CD4-positive, alpha-beta T cell (primary cell): Measurements from ENCODE around the gene GTSE1. TPM values are rescaled to one million over a fixed set of nuclear protein-coding genes. Genes with fewer than 3 reads are reported as not detected.
A peak's percentile ranks its signal among the peaks of the same experiment; 100 is the strongest.

Source experiments
- ATAC-seq: fragments of 200-7000 bp; cut with Tn5 transposase; one replicate; pipeline ENCODE4 v1.10.0; 2022; ENCODE audit warnings: mild to moderate bottlenecking; ENCODE audit not compliant: poor library complexity
- CTCF ChIA-PET: fragments of 350-600 bp; sonication (Branson Sonifier 250); formaldehyde crosslinking; loops from one replicate; lab custom pipeline; 2021; ENCODE audit warnings: antibody characterized with exemption, inconsistent platforms; lab: Charles Lee
- POLR2A ChIA-PET: fragments of 350-600 bp; sonication (Branson Sonifier 250); formaldehyde crosslinking; loops from one replicate; lab custom pipeline; 2021; ENCODE audit warnings: antibody characterized with exemption, inconsistent platforms; lab: Charles Lee
- DNase-seq, 14 experiments: peaks; one replicate each; pipeline ENCODE4 v3.0.0-alpha.2; 2013 to 2020; ENCODE audit warnings: mixed read lengths in 2 of 14
- H3K27ac ChIP-seq, 2 donors: one replicate each; pipeline versions ENCODE4 v1.5.1 to v1.7.0; 2013; ENCODE audit warnings: low read length in 2 of 2, low read depth in 1 of 2, mild to moderate bottlenecking in 1 of 2
- H3K27me3 ChIP-seq, 2 experiments: 1 replicate in 1 of 2; 2 replicates in 1 of 2; pipeline versions ENCODE4 v1.6.1 to v1.7.0; 2013; ENCODE audit warnings: low read length in 2 of 2, control low read depth in 1 of 2, mild to moderate bottlenecking in 1 of 2, moderate library complexity in 1 of 2; ENCODE audit not compliant: insufficient read depth in 2 of 2, control insufficient read depth in 1 of 2
- H3K36me3 ChIP-seq: one replicate; pipeline ENCODE4 v1.6.1; 2013; ENCODE audit warnings: low read length, control low read depth; ENCODE audit not compliant: insufficient read depth
- H3K4me1 ChIP-seq: one replicate; pipeline ENCODE4 v1.6.1; 2013; ENCODE audit warnings: low read length, control low read depth; ENCODE audit not compliant: insufficient read depth
- H3K4me3 ChIP-seq: one replicate; pipeline ENCODE4 v1.5.1; 2013; ENCODE audit warnings: mild to moderate bottlenecking, low read length, moderate library complexity
- H3K9me3 ChIP-seq, 2 experiments: 1 replicate in 1 of 2; 2 replicates in 1 of 2; pipeline versions ENCODE4 v1.6.1 to v1.7.0; 2013; ENCODE audit warnings: low read length in 2 of 2, mild to moderate bottlenecking in 2 of 2, control low read depth in 1 of 2, moderate library complexity in 1 of 2; ENCODE audit not compliant: control insufficient read depth in 1 of 2, insufficient read depth in 1 of 2
- H3K27ac Mint-ChIP-seq: one replicate; pipeline ENCODE4 v1.8.0; 2020; ENCODE audit warnings: mixed read lengths
- H3K27me3 Mint-ChIP-seq: one replicate; pipeline ENCODE4 v1.8.0; 2021; ENCODE audit warnings: mixed read lengths
- H3K36me3 Mint-ChIP-seq: one replicate; pipeline ENCODE4 v1.8.0; 2021; ENCODE audit warnings: low read depth, mixed read lengths
- H3K4me1 Mint-ChIP-seq: one replicate; pipeline ENCODE4 v1.8.0; 2021; ENCODE audit warnings: low read depth, mixed read lengths
- H3K4me3 Mint-ChIP-seq: one replicate; pipeline ENCODE4 v1.8.0; 2020; ENCODE audit warnings: mild to moderate bottlenecking, mixed read lengths
- H3K9me3 Mint-ChIP-seq: one replicate; pipeline ENCODE4 v1.8.0; 2020; ENCODE audit warnings: mixed read lengths
- CTCF ChIP-seq: fragments of 200-600 bp; IDR thresholded peaks from one replicate; pipeline ENCODE4 v1.8.0; 2022; ENCODE audit warnings: antibody characterized with exemption, mild to moderate bottlenecking
- intact Hi-C, 2 experiments: fragments of 100-400 bp; cut with DNase I in 1 of 2; cut with micrococcal nuclease in 1 of 2; formaldehyde crosslinking; loops; one replicate each; pipeline versions ENCODE4 v1.15.1 to v1.9.0; 2023 to 2025; cut with DNase I, micrococcal nuclease
- polyA plus RNA-seq, 2 donors: library from polyadenylated mRNA; unstranded; fragments of 120-200 nt; gene quantifications; one replicate each; pipeline ENCODE4 v1.2.1, GENCODE V29; 2013
- total RNA-seq, 174 experiments: library from RNA in 2 of 174; stranded (reverse) in 2 of 174; gene quantifications; one replicate each; pipeline ENCODE4 v1.2.3 and lab custom pipeline; 2021 to 2026

GTSE1 gene
- total RNA-seq (under 1 TPM; 0.14 to 0.89 TPM), total RNA-seq (lab: John Stamatoyannopoulos, UW) (0 to 61.8 (median 0.53) reads per million in 172 experiments)
- polyA plus RNA-seq (2013, experiment 1 of 2), result 0.68 TPM
- polyA plus RNA-seq (2013, experiment 2 of 2), result 1.7 TPM

- Histone ChIP-seq H3K9me3 (peaks cover 0 to 5% of the 10 kb centered on the region in 2 experiments), H3K36me3 (no peaks in the 10 kb centered on the region), H3K27ac (peak within 1 kb of the TSS; percentile 75 to 91), H3K4me1 (peaks cover 23% of the 10 kb centered on the region), H3K27me3 (no peaks in the 10 kb centered on the region), H3K4me3 (peak within 1 kb of the TSS; percentile 77)
- peak; percentile 98 for ATAC-seq
- peak; percentile 93 to 99 (median 97) for DNase-seq
- Mint-ChIP-seq H3K36me3 (peaks cover 4% of the 10 kb centered on the region), H3K27ac (peak within 1 kb of the TSS; percentile 91), H3K27me3 (peaks cover 4% of the 10 kb centered on the region), H3K9me3 (no peaks in the 10 kb centered on the region), H3K4me1 (peaks cover 26% of the 10 kb centered on the region), H3K4me3 (peak within 1 kb of the TSS; percentile 90)
- ChIA-PET CTCF (interaction anchor here (1.0 to 2.1 kb wide), 7 partner anchors 18 to 290 kb away, joined by 3 to 11 read pairs (median 6); partner anchors contain the start of genes CDPF1 and PPARA), POLR2A (interaction anchor here (0.6 to 2.2 kb wide), 10 partner anchors 10 to 261 kb away, joined by 3 to 30 read pairs (median 4); partner anchors contain the start of genes CDPF1 and PPARA)
- peak; percentile 21 for TF ChIP-seq CTCF
- intact Hi-C loops, result loop anchor here (1.0 to 5.0 kb wide), 7 partner anchors 38 to 289 kb away; partner anchors contain the start of genes CDPF1 (in 2 of the 2), PPARA (in 1 of the 2) and TRMU (in 1 of the 2)
Observed at GRCh38 chr22:46296257-46297150, at the start of gene GTSE1. TSS of gene GTSE1 (plus strand) at chr22:46296870. CDS start at chr22:46297401, 531 bp downstream.

- ChIA-PET POLR2A (interaction anchor here (1.2 kb wide), 1 partner anchor 57 kb away, joined by 3 read pairs; no protein-coding TSS in a partner anchor), CTCF (no interaction called here)
- peaks cover 27% of the 10 kb centered on the region for H3K4me1 Mint-ChIP-seq
- H3K4me3 Mint-ChIP-seq, result peak overlapping the region; percentile 77
- H3K9me3 Mint-ChIP-seq, result no peaks in the 10 kb centered on the region
- no peaks in the 10 kb centered on the region for H3K9me3 ChIP-seq
- intact Hi-C loops, result loop anchor here in 1 of 2 experiments (10.0 kb wide), 1 partner anchor 233 kb away; no protein-coding TSS in a partner anchor
- no peaks in the 10 kb centered on the region for H3K27me3 Mint-ChIP-seq
- H3K4me3 ChIP-seq, result no peak overlapping the region
- peaks cover 19% of the 10 kb centered on the region for H3K36me3 Mint-ChIP-seq
- peaks cover 31% of the 10 kb centered on the region for H3K4me1 ChIP-seq
- DNase-seq, result no peak
- H3K27me3 ChIP-seq, result no peaks in the 10 kb centered on the region
- H3K36me3 ChIP-seq, result peaks cover 24% of the 10 kb centered on the region
- no peak overlapping the region for H3K27ac ChIP-seq
- TF ChIP-seq CTCF, result no peak
- no peak for ATAC-seq
- H3K27ac Mint-ChIP-seq, result no peak overlapping the region
Observed at GRCh38 chr22:46247443-46247975, 49.2 kb upstream of the GTSE1 start.
